Activated T-cell treated with anti-CD3 and anti-CD28 coated beads, Interleukin-2, amount 50 U/mL, for 1 hour (primary cell): ENCODE measurements around the gene TENT5A.
"Not testable (repeated sequence)": the region's sequence is repeated elsewhere in the genome, so short reads cannot be mapped to it uniquely, and the experiment has no call there.

Experiments
- DNase-seq: peaks from one replicate; pipeline ENCODE4 v3.0.0-alpha.2; 2020

The TENT5A gene

DNA sequence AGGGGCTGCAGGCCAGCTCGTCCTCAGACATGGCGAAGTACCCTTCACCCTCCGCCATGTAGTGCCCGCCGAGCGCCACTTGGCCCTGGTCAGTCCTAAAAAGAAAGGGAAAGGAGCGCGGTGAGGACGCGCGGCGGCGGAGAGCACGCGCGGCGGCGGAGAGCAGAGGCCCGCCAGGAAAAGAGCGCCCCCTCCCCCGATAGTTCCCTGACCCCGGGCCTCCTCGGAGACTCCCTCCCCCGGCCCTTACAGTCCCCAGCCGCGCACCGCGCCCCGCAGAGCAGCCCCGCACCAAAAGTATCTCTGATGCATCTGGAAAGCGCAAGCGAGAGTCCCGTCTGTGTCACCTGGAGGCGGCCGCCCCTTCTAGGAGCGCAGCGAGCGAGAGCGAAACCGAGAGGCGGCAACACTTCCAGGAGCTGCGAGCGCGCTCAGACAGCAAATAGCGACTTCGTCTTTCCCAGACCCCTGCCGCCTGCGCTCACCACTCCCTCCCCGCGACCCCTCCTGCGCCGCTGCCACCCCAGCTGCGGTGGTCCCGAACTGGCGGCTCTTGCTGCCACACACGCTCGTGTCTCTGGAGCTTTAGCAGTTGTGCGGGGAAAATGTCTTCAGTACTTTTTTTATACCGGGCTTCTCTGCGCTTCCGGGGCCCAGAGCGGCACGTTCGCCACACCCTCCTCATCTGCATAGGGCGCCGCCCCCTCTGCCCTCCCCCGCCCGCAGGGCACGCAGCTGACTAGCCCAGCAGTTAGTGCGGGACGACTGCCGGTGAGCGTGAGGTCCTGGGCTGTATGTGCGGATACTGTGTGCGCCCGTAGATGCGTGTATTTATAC is at the start of gene TENT5A:
TSS of gene TENT5A (minus strand) at position 598 of the 837 bp plus-strand sequence. CDS start at position 58, 540 bp downstream.
- peak; percentile 87 for DNase-seq

DNA sequence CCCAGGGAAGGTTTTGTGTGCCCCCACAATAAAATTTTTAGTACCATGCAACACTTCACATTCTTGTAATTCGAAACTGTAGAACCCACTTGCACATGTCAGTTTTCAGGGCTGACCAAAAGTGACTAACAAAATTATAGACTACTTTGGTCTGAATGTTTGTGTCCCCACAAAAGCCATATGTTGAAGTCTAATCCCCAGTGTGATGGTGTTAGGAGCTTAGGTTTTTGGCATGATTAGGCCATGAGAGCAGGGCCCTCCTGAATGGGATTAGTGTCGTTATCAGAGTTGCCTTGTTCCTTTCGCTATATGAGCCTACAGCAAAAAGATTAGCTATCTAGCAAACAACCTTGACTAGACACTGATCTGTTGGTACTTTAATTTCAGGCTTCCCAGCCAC is 49.0 kb upstream of the TENT5A start:
- DNase-seq, result no peak

DNA sequence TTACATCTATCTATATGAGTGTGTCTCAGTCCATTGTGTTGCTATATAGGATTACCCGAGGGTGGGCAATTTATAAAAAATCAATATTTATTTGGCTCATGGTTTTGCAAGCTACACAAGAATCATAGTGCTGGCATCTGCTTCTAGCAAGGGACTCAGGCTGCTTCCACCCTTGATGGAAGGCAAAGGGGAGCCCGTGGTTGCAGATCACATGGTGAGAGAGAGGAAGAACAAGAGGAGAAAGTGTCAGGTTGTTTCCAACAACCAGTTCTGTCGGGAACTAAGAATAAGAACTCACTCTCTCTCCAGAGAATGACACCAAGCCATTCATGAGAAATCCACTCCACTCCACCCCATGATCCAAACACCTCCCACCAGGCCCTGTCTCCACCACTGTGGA is 48.2 kb upstream of the TENT5A start:
- no peak for DNase-seq

DNA sequence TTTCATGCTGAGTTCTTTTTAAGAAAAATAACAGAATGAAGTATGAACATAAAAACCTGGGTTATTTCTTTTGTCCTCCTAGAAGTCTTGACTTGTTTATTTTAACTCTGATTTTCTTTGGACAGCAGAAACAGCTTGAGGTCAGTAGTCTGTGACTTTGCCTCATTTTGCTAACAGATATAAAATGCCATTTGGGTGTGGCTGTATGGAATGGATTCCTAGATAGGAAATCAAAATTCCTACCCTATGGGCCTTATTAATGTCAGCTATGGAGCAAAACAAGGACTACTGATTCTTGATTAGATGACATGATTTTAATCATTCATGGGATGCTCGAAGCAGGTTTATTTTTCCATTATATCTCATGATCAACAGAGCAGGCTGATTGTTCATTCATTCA is 46.8 kb upstream of the TENT5A start:
- no peak for DNase-seq

DNA sequence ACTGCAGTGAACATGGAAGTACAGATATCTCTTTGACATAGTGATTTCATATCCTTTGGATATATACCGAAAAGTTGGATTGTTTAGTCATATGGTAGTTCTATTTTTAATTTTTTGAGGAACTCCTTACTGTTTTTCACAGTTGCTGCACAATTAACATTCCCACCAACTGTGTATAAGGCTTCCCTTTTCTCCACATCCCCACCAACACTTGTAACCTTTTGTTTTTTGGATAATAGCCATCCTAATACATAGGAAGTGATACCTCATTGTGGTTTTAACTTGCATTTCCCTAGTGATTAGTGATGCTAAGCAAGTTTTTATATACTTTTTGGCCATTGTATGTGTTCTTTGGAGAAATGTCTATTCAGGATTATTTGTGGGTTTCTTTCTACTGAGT is 45.1 kb upstream of the TENT5A start:
- no peak for DNase-seq

DNA sequence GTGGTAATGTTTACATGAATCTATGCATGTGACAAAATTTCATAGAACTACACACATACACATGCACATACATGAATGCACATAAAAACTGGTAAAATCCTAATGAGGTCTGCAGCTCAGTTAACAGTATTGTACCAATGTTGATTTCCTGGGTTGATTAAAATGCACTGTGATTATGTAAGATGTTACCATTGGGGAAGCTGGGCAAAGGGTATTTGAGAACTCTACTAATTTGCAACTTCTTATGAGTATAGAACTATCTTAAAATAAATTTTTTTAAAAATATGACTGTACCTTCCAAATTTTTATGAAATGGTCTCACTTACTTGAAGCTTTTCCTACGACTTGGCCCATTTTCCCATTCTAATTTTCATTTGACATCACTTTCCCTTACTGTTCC is 43.4 kb upstream of the TENT5A start:
- DNase-seq, result no peak

DNA sequence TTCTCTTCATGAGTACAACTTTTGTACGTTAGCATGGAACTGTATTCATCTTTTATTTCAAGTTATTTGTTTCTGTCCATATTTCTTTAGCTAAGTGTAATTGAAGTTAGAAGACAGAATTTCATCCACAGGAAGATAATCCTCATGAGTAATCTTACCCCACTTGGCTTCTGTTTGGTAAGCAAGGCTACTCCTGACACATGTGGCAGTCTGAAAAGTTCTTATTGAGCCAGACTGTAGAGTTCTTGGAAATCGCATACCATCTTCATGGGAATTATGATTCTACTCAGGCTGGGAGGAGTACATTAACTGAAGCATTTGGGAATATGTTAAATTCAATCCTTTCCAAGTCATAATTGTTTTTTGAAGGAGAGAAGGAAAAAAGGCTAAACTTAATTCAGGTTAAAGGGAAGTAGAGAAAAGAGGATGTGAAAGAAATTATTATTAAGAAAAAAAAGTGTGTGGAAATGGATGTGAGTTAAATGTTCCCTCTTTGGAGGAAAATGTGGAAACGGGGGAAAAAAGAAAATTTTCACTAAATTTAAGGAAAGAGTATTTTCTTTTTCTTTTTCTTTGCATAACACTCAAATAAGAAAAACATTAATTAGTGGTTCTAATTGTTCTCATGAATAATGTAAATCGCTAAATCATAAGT is 41.5 kb upstream of the TENT5A start:
- DNase-seq, result no peak

DNA sequence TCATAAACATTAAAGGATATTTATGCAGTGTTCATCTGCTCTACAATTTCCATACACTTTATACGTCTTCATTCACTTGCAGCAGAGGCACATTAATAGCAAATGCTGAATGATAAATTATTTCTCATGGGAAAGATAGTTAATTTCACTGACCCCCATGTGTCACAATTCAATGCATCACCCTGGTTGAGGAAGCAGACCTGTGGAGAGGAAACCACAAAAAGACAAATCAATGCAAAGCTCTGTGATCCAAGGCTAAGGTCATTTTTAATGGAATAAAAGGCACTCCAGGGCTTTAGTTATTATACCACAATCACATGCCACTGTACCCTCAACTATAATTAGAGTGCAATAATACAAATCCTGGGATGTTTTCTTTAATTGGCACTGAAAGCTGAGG is 40.3 kb upstream of the TENT5A start:
- DNase-seq, result no peak

DNA sequence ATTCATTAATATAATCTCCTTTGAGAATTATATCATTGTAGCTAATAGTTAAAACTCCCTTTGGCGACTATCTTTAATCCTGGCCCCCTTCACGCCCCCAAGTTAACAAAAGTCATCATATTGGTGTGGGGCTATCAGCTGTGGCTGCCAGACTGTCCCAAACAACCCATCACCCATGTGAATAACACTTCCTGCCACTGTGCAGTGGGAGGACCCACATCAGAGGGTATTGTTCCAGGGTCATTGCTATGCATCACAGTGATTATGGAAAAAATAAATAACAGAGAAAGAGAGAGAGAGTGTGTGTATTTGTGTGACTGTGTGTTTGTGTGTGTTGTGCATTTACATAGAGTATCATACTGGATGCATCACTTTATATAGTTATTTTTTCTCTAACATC is 39.3 kb upstream of the TENT5A start:
- DNase-seq, result no peak

DNA sequence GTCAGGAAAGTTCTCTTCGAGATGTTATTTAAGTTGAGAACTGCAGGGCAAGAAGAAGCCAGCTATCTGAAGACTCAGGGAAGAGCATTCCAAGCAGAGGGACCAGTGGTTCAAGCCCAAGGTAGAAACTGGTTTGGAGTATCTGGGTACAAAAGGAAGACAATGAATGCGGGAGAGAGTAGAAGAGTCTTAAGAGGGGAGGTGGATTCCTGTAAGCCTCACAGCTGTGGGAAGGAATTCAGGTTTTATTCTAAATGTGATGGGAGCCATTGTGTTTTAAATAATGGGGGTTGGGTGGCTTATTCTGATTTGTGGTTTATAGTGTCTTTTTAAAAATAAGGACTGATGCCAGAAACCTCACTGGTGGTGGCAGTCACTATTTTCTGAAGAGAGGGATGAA is 37.6 kb upstream of the TENT5A start:
- DNase-seq, result no peak

DNA sequence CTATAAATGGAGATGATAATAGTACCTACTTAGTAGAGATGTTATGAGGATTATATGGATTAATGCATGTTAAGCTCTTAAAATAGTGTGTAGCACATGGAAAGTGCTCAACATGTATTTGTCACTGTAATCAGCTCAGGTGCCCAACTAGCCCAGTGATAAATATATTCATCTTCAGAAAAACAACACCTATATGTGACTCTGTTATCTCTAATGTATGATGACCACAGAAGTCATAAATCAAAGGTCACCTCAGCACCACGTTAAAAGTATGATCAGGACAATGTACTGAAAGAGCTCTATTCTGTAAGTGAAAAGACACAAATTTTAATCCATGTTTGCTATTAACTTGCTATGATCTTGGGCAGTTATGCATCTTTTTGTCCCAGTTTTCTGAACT is 36.8 kb upstream of the TENT5A start:
- no peak for DNase-seq

DNA sequence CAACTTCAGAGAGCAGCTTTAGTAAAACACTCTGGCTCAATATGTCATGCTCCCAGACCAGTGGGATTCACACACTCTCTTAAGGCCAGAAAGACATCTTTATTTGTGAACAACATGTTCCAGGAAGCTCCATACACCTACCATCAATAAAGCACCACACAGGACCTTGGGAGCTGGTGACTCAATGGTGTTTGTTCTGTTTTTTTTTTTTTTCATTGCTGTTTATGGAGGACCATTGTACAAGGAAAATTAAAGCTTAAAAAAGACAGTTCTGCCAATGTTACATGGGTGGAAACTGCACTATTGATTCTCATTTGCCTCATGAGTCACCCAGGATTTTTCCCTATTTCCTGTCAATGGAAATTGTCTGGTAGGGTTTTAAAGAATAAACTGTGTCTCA is 36.3 kb upstream of the TENT5A start:
- no peak for DNase-seq

DNA sequence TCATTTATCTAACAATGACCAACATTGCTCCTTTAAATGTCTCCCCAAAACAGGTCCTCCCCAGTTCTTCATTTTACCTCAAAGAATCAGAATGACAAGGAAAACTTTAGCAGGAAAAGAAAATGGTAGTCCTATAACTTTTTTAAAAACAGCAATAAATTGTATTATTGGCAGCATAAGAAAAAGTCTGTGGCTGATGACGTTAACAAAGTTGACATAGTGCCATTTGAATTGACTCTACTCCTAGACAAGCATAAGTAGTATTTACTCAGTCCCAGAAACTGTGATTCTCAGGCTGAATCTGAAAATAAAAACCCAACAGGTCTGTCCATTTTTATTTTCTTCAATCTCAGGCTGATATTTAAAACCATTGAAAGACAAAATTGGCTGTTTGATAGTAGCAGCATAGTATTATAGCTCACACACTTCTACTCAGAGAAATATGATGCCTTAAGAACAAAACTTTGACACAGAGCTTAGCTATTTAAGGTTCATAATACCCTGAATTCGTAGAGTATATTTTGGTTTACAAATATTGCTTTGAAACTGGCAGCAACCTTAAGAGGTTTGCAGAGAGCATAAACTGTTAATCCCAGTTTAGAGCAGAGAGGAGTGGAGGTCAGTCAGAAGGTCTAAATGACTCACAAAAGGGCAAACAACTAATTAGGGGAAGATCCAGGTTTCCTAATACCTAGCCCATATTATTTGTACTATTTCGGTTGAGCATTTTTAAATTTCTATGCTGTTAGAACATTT is 35.0 kb upstream of the TENT5A start:
- no peak for DNase-seq

DNA sequence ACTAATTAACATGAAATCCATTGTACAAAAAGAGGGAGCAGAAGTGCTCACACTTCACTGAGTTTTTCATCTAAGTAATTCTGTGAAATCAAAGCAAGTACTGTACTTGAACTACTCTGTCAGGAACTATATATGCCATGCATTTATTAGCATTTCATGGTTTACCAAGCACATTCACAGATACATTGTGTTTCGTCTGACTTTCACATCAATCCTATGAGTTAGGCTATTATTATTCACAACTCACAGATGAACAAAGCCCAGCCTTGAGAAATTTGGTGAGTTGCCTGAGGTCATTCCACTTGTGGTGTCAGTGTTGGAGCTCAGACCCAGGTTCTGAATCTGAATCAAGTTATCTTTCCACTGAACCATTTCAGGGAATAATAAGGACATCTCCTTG is 33.7 kb upstream of the TENT5A start:
- DNase-seq, result no peak

DNA sequence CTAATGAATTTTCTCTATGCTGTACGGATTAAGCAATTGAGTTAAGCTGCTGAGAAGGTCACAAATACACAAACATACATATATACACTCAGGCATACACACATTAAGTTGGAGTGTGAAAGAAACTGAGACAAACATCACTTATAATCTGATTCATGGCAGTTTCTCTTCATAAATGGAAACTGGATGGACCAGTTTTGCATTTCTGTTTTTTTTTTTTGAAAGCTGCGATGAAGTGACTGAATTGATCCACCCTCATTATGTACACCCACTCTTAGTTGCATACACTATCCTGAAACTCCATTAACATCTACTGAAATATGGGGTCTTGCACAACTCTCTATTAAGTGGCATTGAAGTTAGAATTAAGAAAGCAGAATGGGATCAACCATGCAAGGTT is 32.9 kb upstream of the TENT5A start:
- no peak for DNase-seq

DNA sequence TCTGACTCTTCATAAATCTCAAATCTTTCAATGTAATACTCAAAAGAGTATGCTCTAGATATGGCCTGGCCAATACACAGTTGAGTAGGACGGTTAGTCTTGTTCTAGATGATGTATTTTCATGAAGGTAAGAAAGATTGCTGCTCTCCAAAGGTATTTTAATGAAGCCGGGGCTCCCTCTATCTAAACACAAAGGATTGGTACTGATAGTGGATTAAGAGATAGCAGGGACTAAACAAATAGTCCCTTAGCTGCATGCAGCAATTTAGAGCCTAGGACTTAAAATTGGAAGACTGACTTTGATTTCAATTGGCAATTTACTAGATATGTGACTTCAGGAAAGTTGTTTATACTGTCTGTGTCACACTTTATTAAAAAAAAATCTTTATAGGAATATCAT is 31.4 kb upstream of the TENT5A start:
- DNase-seq, result no peak

DNA sequence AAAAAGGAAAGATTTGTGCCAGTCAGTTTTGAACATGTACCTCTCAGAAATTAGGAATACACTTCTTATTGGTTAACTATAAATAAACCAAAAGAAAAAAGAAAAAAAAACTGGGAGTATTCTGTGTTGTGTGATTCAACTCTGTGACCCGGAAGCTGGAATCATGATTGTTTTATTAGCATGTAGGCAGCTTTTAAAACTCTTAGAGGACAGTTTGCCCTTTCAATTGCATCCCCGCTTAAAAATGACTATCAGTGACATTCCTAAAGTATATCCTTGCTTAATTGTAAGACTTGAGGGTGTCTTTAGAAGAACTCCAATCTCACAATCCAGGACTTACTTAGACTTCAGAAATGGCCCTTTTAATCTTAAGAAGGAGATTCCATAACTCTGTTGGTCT is 29.1 kb upstream of the TENT5A start:
- no peak for DNase-seq

DNA sequence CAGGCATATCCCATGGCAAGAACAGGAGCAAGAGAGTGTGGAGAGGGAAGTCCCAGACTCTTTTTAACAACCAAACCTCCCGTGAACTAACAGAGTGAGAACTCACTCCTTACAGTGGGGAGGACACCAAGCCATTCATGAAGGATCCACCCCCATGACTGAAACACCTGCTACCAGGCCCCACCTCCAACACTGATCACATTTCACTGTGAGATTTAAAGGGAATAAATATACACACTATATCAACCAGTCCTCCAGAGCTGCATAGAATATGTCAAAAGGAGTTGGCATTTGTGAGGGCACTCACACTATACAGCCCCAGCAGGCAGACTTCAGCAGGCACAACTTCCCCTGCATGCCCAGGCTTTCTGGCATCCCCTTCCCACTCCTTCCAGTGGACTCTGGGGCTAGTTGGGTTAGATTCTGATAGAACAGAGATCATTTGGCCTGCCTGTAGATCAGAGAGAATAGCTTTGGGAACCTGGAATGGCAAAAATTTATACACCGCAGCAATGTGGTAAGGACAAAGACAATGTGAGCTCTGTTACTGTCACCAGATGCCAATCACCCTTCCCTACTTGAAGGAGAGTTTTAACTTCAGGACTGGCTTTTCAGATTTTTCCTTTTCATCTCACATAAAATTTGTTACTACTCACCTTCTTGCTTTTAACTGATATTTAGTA is 25.2 kb upstream of the TENT5A start:
- DNase-seq, result no peak

DNA sequence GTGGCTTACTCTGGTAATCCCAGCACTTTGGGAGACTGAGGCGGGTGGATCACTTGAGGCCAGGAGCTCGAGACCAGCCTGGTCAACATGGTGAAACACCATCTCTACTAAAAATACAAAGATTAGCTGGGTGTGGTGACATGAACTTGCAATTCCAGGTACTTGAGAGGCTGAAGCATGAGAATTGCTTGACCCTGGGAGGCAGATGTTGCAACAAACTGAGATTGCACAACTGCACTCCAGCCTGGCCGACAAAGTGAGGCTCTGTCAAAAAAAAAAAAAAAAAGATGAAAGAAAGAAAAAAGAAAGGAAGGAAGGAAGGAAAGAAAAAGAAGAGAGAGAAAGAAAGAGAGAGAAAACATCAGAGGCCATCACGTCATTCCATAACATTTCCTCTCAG is 23.7 kb upstream of the TENT5A start:
- DNase-seq, result not testable (repeated sequence)

DNA sequence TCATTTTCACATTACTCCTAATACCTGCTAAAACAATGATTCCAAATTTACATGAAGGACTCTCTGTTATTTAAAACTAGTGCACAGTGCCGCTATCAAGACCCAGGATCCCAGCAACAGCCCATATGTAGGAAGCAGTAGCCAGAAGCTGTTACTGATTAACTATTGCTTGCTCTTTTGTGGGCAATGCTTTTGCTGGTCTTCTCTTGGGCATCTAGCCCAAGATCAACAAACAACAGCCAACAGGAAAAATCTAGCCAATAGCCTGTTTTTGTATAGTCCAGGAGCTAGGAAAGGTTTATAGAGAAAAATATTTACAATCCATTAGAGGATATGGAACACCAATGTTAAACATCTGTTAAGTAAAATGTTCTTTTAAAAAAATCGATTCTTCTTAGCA is 22.1 kb upstream of the TENT5A start:
- DNase-seq, result no peak

DNA sequence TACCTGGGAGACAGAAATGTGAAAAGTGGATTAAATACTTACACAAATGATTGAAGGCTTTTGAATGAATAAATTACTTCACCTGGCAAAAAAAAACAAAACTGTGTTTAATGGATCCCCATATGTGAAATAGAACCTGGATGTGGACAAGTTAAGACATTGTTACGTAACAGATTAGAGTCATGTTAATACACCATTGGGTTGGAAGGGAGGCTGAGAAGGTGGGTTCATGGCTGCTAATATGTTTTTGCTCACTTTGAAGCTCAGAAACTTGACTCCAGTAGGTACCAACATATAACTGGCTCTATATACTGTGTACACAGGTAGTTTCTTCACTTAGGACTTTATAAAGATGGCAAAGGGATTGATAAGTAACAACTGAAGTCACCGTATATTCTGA is 21.4 kb upstream of the TENT5A start:
- no peak for DNase-seq

DNA sequence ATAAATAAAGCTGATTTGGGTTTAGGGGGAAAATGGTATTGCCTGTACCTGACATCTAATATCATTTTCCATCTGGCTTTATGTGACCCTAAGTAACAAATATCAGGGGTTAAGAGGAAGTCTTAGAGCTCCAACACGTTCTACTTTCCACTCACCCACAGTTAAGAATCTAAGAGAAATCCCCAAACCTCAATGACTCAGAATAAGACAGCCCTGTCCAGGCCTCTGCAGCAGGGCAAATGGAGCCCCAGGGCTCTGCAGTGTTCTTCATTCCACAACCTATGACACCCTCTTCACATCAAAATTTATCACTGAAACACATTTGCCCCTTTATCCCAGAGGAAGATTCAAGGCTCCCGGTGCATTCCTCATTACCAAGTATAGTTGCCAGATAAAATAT is 20.3 kb upstream of the TENT5A start:
- DNase-seq, result no peak

DNA sequence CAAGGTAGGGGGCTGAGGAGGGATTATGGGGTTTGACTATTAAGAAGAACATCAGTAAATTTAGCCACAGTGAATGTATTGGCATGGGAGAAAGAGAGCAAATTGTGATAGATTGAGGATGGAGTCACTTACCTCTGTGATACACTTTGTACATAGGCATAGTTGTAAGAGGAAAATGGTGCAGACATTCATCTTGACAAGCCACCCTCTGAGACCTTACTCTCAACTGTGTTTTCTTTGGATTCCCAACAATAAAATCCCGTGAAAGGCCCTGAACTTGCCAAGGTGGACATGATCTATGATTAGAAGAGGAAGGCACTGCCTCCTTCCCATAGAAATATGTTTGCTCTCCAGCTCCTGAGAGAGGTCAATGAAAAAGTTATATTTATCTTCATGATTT is 18.6 kb upstream of the TENT5A start:
- DNase-seq, result no peak
